GM19035 (cell line): ENCODE data around the gene KCNE4.

Experiments used
- ATAC-seq: cut with Tn5 transposase; IDR thresholded peaks from one replicate; pipeline ENCODE4 v1.9.1; 2021; ENCODE audit not compliant: unreplicated experiment

KCNE4 gene

DNA sequence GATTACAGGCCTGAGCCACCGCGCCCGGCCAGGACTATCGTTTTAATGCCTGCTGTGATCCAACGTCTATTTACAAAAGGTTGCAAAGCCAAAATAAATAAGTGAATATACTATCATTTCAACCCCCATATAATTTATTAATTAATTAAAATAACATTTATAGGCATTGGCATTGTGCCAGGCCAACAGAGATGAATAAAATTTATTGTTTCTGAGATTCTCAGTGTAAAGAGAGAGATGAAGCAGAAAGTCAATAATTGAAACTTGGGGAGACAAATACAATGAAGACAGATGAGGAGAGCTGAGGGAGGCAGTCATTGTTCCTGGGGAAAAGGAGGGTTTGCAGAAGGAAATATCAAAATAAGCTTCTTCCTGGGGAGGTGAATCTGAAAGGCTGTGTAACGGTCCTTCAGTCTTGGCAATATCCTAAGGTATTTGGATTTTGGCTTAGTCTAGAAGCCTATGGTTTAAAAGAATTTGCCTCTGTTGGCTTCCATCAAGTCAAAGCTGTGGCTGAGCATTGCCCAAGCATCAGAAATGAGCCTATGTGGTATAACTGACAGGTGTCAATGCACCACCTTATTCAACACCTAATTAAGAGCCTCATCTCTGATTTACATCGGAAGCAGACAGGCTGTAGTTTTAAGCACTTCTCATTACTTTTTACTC, 31.5 kb downstream of the KCNE4 start:
- ATAC-seq: no peak

DNA sequence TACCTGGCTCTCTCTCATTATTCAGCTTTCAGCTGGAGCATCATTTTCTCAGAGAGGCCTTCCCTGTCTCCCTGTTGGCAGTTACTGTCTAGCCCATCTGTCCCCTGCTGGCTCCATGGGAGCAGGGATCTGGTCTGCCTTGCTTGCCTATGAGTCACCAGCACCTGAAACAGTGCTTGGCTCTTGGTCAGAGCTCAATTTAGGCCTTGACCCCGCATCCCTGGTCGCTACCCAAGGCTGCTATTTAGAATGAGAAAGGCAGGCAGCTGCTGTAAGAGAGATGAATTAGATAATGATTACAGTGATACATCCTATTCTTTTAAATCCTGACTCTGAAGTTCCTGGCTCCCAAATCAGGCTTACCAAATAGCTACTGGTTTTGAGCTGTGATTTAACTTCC, 32.9 kb downstream of the KCNE4 start:
- no peak for ATAC-seq

- ATAC-seq: no peak
Measured at GRCh38 chr2:223086370-223086981, 34.5 kb downstream of the KCNE4 start.

- ATAC-seq: no peak
Measured at GRCh38 chr2:223087466-223087865, 35.5 kb downstream of the KCNE4 start.

DNA sequence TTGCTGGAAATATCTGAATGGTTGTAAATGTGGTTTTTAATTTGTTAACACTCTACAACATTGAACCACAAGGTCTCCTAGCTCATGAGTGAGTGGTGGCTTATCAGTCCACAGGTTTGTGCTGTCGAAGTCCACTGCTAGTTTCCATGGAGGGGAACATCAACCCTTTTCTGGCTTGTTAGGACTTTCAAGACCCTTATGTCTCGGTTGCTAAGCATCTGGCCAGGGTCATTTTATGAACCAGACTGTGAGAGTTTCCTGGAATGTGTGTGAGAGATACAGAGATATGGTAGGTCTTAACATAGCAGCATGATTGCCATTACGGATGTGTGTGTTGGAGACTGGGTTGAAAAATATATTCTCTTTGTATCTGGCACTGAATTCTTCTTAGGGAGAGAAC, 36.9 kb downstream of the KCNE4 start:
- ATAC-seq: no peak

DNA sequence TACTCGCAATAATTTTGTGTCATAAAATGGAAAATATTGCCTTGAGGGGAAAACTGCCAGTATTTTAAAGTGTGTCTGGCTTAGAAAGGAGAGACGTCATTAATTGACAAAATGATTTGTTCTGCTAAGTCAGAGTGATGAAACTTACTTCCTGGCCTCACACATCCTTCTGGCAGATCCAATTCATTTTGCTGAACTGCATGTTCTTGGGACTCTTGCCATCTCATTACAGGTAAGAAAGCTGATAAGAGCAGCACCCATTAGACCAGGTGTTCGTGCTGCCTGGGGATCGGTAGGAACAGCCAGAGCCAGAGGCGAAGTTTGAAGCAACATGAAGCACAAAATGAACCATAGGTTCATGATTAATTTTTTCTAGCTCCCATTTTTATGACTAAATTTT, 38.0 kb downstream of the KCNE4 start:
- no peak for ATAC-seq

DNA sequence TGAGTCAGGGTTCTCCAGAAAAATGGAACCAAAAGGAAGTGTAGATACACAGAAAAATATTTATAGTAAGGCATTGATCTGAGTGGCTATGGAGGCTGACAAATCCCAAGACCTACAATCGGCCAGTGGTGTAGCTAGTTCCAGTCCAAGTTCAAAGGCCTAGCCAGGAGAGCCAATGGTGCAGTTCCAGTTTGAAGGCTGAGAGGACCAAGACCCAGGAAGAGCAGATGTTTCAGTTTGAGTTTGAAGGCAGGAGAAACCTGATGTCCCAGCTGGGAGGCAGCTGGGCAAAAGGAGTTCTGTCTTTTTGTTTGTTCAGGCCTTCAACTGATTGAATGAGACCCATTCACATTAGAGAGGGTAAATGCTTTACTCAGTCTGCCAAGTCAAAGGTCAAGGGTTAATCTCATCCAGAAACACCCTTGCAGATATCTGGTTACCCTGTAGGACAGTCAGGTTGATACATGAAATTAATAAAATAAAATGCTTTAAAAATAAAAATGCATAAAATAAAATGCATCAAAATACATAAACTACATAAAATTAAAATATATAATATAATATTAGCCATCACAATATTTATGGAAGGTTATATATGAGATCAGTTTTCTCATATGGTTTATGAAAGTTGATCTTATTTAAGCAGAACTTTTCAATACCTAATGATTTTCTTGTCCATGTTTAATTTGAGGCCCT, 38.7 kb downstream of the KCNE4 start:
- no peak for ATAC-seq

DNA sequence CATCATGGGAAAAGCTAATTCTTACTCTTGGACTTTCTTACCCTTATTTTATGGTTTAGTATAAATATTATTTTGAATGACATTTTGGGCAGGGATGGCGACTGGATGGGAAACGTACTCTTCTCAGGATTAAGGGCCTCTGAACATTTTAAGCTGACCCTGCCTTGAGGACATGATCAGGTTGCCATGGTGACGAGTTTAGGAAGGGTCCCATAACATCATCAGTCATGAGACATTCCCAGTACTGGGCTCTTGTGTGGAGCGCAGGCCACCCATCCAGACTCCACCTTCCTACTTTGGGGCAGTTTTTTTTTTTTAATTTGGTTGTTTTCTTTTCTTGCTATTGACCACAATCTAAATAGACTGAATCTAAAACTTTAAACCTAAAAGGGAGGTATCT, 40.7 kb downstream of the KCNE4 start:
- ATAC-seq: no peak

- ATAC-seq: no peak
Measured at GRCh38 chr2:223093436-223094241, 41.6 kb downstream of the KCNE4 start.

DNA sequence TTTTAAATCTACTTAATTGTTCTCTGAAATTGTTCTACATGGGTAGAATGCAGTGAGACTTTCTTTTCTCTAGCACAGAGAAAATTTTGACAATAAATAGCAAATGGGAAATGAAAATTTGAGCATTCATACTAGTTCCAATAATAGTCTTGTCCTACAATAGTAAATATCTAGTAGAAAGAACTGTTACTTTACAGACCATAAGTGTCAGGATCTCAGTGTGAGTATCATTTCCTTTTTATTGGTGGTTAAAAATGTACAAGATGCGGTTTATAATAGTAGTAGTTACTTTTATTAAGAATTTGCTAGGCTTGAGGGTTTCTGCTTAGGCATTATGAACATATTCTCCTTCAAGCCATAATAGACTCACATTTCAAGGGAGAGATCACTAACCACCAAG, 43.2 kb downstream of the KCNE4 start:
- ATAC-seq: no peak

- ATAC-seq: no peak
Measured at GRCh38 chr2:223096235-223096970, 44.4 kb downstream of the KCNE4 start.

- ATAC-seq: no peak
Measured at GRCh38 chr2:223097888-223098383, 45.9 kb downstream of the KCNE4 start.

- no peak for ATAC-seq
Measured at GRCh38 chr2:223099561-223099960, 47.6 kb downstream of the KCNE4 start.

- no peak for ATAC-seq
Measured at GRCh38 chr2:223100061-223100511, 48.1 kb downstream of the KCNE4 start.

GRCh38 chr2:223101340-223102039, 49.5 kb downstream of the KCNE4 start:
- ATAC-seq: peak; percentile 79

GRCh38 chr2:223102040-223102400, 50.0 kb downstream of the KCNE4 start:
- ATAC-seq: no peak

- ATAC-seq: no peak
Measured at GRCh38 chr2:223102450-223102849, 50.5 kb downstream of the KCNE4 start.

DNA sequence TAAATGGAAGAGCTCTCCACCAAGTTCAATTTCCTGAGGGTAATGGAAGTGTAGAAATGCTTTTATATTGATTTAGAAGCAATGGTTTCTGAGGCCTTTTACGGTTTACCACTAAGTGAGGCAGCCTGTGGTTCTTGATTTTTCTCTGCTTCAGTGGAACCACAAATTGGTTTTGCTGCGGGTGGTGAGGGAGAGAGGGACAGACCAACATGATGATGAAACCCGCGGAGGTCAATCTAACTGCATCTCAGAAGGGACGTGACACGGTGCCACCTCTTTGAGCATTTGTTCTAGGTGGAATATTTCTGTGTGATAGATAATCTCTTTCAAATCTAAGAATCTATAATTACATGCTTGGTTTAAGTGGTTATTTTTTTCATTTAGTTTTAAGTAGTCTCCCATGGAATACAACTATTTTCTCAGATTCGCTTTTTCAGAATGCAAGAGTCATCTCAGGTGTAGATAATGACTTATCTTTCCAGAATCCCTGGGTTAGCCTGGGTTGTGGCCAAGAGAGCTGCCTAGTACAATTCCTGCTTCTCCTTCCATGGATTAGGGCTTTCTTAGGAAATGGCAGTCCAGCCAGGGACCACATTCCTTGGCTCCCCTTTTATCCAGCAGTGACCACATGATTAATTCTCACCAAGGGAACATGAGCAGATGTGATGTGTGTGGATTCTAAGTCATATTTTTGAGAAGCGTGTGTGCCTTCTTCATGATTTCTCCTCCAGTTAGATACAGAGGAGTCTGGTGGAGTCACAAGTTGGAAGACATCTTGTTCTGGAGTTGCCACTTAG, 52.5 kb downstream of the KCNE4 start:
- ATAC-seq: no peak
